Prostate gland (tissue), 2 donors: Measurements from ENCODE around the gene FBN3.

Experiments used
- POLR2A ChIP-seq: fragments of 450-650 bp; IDR thresholded peaks from one replicate; pipeline ENCODE4 v1.6.1; 2016; ENCODE audit warnings: antibody characterized with exemption, mild to moderate bottlenecking
- POLR2AphosphoS5 ChIP-seq: sonication (generic); formaldehyde crosslinking; IDR thresholded peaks from one replicate; pipeline ENCODE4 v1.6.1; 2017; ENCODE audit warnings: antibody characterized with exemption
- TF ChIP-seq, protein P1 (sequence below), 4 experiments: fragments of 200-600 bp in 2 of 4; fragments of 450-650 bp in 2 of 4; sonication (generic) in 2 of 4; IDR thresholded peaks; 1 replicate in 3 of 4; 2 replicates in 1 of 4; pipeline ENCODE4 v1.5.1; 2016 to 2019; ENCODE audit warnings: antibody characterized with exemption in 4 of 4, mild to moderate bottlenecking in 2 of 4, moderate library complexity in 2 of 4

DNA sequence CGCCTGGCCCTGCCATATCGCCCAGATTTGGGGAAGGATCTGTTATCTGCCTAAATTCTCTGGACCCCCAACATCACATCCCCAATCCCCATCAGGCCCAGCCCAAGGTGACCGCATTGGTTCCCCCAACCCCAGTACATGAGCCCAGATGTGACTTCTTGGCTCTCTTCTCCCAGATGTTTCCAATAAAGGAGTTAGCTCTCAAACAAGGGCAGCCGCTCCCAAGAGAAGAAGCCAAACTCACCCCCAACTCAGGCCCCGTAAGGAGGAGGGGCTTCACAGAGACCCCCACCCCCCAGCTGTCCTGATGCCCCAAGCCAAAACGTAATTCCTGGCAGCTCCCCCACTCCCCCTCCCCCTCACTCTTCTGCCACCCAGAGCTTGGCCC is 6.9 kb downstream of the FBN3 start:
- TF ChIP-seq, protein P1, sequence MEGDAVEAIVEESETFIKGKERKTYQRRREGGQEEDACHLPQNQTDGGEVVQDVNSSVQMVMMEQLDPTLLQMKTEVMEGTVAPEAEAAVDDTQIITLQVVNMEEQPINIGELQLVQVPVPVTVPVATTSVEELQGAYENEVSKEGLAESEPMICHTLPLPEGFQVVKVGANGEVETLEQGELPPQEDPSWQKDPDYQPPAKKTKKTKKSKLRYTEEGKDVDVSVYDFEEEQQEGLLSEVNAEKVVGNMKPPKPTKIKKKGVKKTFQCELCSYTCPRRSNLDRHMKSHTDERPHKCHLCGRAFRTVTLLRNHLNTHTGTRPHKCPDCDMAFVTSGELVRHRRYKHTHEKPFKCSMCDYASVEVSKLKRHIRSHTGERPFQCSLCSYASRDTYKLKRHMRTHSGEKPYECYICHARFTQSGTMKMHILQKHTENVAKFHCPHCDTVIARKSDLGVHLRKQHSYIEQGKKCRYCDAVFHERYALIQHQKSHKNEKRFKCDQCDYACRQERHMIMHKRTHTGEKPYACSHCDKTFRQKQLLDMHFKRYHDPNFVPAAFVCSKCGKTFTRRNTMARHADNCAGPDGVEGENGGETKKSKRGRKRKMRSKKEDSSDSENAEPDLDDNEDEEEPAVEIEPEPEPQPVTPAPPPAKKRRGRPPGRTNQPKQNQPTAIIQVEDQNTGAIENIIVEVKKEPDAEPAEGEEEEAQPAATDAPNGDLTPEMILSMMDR (IDR thresholded peaks at IDR 0.05), result no peak
- no peak for TF ChIP-seq POLR2AphosphoS5
- no peak for TF ChIP-seq POLR2A
